Transverse colon (tissue), 4 donors: ENCODE results near the gene PAK1IP1. TPM values are rescaled to one million over a fixed set of nuclear protein-coding genes. Genes with fewer than 3 reads are reported as not detected.
A peak's percentile ranks its signal among the peaks of the same experiment; 100 is the strongest.
"Not testable (repeated sequence)": the region's sequence is repeated elsewhere in the genome, so short reads cannot be mapped to it uniquely, and the experiment has no call there.

Experiments used
- DNase-seq: peaks from one replicate; pipeline ENCODE4 v3.0.0-alpha.2; 2019
- H3K27ac ChIP-seq, 4 donors: fragments of 200-600 bp; sonication (generic); 2 replicates each; pipeline ENCODE4 v1.5.1; 2016 to 2018; ENCODE audit warnings: inconsistent platforms in 4 of 4
- H3K27me3 ChIP-seq: fragments of 200-600 bp; sonication (generic); 2 replicates; pipeline ENCODE4 v1.5.1; 2017; ENCODE audit warnings: inconsistent platforms
- H3K36me3 ChIP-seq, 4 donors: fragments of 200-600 bp; sonication (generic); 2 replicates each; pipeline ENCODE4 v1.5.1; 2017 to 2019; ENCODE audit warnings: inconsistent platforms in 4 of 4
- H3K4me1 ChIP-seq, 4 donors: fragments of 200-600 bp; sonication (generic); 2 replicates each; pipeline ENCODE4 v1.5.1; 2017 to 2020; ENCODE audit warnings: inconsistent platforms in 4 of 4
- H3K4me3 ChIP-seq, 4 donors: fragments of 200-600 bp; sonication (generic); 1 replicate in 1 of 4; 2 replicates in 3 of 4; pipeline versions ENCODE4 v1.5.1 to v1.6.1; 2017 to 2019; ENCODE audit warnings: inconsistent platforms in 4 of 4
- H3K9me3 ChIP-seq, 2 donors: fragments of 200-600 bp; sonication (generic); 2 replicates each; pipeline ENCODE4 v1.5.1; 2017 to 2019; ENCODE audit warnings: inconsistent platforms in 2 of 2
- EP300 ChIP-seq: sonication (generic); formaldehyde crosslinking; IDR thresholded peaks from one replicate; pipeline ENCODE4 v1.6.1; 2017; ENCODE audit warnings: antibody characterized with exemption, low read depth
- POLR2A ChIP-seq: fragments of 450-650 bp; IDR thresholded peaks from one replicate; pipeline ENCODE4 v1.6.1; 2016; ENCODE audit warnings: antibody characterized with exemption, mild to moderate bottlenecking, moderate library complexity
- POLR2AphosphoS5 ChIP-seq, 3 donors: sonication (generic); formaldehyde crosslinking; IDR thresholded peaks; one replicate each; pipeline ENCODE4 v1.6.1; 2016; ENCODE audit warnings: antibody characterized with exemption in 3 of 3
- WGBS, 2 donors: methylation state at CpG; one replicate each; pipeline ENCODE4 v1.1.5; 2018; ENCODE audit warnings: low coverage in 1 of 2; 5-methylcytosine and 5-hydroxymethylcytosine counted together
- in situ Hi-C, 4 donors: fragments of 200-750 bp; cut with MboI; loops; one replicate each; pipeline versions ENCODE4 v1.15.0 to v1.15.1; 2017; ENCODE audit warnings: low sequenced_read_pairs in 3 of 4, low pct_ligation_motif_present in 1 of 4, low pct_unique_long_range_greater_than_20kb in 1 of 4
- intact Hi-C: fragments of 100-400 bp; cut with DNase I; formaldehyde crosslinking; loops from one replicate; pipeline ENCODE4 v1.15.1; 2023; ENCODE audit warnings: low total_unique reads
- total RNA-seq, 4 donors: library from RNA; depleted of rRNA; stranded (reverse); fragments of >200 nt; gene quantifications; one replicate each; pipeline ENCODE4 v1.1.0, GENCODE V29; 2016
- TF ChIP-seq, protein P1 (sequence below), 5 experiments: fragments of 200-600 bp in 3 of 5; fragments of 450-650 bp in 2 of 5; sonication (generic) in 3 of 5; IDR thresholded peaks; 1 replicate in 2 of 5; 2 replicates in 3 of 5; pipeline ENCODE4 v1.5.1; 2016 to 2017; ENCODE audit warnings: antibody characterized with exemption in 5 of 5, inconsistent platforms in 3 of 5, mild to moderate bottlenecking in 2 of 5, moderate library complexity in 1 of 5

Gene PAK1IP1, protein sequence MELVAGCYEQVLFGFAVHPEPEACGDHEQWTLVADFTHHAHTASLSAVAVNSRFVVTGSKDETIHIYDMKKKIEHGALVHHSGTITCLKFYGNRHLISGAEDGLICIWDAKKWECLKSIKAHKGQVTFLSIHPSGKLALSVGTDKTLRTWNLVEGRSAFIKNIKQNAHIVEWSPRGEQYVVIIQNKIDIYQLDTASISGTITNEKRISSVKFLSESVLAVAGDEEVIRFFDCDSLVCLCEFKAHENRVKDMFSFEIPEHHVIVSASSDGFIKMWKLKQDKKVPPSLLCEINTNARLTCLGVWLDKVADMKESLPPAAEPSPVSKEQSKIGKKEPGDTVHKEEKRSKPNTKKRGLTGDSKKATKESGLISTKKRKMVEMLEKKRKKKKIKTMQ
- 1 to 10 TPM; 5.6 to 6.4 (median 6.0) TPM for total RNA-seq

DNA sequence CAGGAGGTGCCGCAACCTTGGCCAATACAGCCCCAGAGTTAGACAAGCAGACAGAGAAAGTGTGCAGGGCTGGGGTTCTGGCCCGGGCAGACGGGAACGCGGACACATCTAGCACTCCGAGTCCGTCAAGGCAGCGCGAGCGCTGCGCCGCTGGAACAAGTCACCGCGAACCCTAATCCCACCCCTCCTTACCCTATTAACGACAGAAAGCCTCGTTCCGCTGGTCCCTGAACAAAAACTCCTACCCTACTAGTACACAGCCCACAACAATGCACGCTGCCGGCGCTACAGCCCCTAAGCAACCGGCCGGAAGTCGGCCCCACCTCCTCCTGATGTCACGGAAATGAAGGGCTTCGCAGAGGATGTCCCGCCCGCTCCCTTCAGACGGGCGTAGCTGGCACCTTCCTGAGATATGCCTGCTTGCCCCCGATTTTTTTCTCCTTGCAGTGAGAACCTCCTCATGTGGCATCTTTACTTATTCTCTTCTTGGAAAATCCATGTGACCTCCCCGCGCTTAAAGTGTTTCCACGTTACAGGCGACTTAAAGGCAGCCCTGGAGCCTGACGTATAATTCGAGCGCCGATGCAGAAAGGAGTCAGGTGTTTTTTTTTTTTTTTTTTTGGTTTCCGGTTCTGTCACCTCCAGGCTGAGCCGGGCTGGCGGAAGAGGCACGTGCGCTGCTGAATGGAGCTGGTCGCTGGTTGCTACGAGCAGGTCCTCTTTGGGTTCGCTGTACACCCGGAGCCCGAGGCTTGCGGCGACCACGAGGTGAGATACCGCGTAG is at the start of gene PAK1IP1, which contains the start of gene C6orf52:
Gene PAK1IP1, plus strand, starts transcription at position 671 of the 784 bp plus-strand sequence. Its CDS starts 14 bp downstream, at position 685.
Gene C6orf52, minus strand, starts transcription at position 315 of the 784 bp plus-strand sequence. CDS start 7,066 bp downstream, outside the sequence.
- H3K9me3 ChIP-seq, result no peaks in the 10 kb centered on the region
- DNase-seq, result peak; percentile 95
- peaks cover 0 to 6% (median 0%) of the 10 kb centered on the region in 4 donors for H3K36me3 ChIP-seq
- 0% methylated on average over 21 to 49 of the region's 53 CpGs for WGBS, 2 donors
- TF ChIP-seq EP300, result no peak
- TF ChIP-seq, protein P1, sequence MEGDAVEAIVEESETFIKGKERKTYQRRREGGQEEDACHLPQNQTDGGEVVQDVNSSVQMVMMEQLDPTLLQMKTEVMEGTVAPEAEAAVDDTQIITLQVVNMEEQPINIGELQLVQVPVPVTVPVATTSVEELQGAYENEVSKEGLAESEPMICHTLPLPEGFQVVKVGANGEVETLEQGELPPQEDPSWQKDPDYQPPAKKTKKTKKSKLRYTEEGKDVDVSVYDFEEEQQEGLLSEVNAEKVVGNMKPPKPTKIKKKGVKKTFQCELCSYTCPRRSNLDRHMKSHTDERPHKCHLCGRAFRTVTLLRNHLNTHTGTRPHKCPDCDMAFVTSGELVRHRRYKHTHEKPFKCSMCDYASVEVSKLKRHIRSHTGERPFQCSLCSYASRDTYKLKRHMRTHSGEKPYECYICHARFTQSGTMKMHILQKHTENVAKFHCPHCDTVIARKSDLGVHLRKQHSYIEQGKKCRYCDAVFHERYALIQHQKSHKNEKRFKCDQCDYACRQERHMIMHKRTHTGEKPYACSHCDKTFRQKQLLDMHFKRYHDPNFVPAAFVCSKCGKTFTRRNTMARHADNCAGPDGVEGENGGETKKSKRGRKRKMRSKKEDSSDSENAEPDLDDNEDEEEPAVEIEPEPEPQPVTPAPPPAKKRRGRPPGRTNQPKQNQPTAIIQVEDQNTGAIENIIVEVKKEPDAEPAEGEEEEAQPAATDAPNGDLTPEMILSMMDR (IDR thresholded peaks at IDR 0.05), result no peak
- TF ChIP-seq POLR2A, result peak; percentile 92
- peak; percentile 91 to 97 (median 94) for TF ChIP-seq POLR2AphosphoS5 (IDR thresholded peaks at IDR 0.05)
- intact Hi-C loops (loop anchor here (2.0 to 10.0 kb wide), 2 partner anchors 50 to 184 kb away; partner anchors contain the start of gene TMEM14B), in situ Hi-C loops (loop anchor here in 2 of 4 donors (10.0 kb wide), 2 partner anchors 50 to 180 kb away; partner anchors contain the start of gene TMEM14B (in 1 of the 2))
- H3K4me3 ChIP-seq, result peak within 1 kb of the TSS; percentile 76 to 93 (median 78)
- no peaks in the 10 kb centered on the region for H3K27me3 ChIP-seq
- peaks cover 11 to 25% (median 21%) of the 10 kb centered on the region in 4 donors for H3K4me1 ChIP-seq
- H3K27ac ChIP-seq, result peak within 1 kb of the TSS; percentile 90 to 97 (median 93)

DNA sequence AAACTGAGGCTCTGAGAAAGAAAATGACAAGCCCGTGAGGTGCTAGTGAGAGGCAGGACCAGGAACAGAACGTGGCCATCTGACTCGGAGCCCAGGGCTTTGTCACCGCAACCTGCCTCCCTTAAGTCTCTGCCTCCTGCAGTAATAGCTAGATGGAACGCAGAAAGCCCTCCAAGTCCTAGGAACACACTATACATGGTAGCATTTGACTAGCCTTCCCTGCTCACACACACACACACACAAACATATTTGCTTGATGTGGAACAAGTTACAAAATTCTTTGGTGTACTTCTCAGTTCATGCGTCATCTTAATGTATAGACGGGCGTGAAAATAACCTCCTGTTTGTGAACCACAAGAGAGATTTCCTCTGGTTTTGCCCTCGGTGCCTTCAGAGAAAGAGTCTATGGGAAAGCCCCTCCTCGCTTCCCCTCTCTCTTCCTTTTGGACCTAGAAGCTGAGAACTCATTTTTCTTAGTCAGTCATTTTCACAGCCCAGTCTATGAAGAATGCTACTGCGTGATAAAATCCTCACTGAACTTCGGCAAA is 39.2 kb upstream of the PAK1IP1 start:
- H3K4me3 ChIP-seq, result no peak overlapping the region
- H3K27ac ChIP-seq, result no peak overlapping the region
- DNase-seq, result no peak
- peaks cover 12% of the 10 kb centered on the region for H3K27me3 ChIP-seq
- no peaks in the 10 kb centered on the region for H3K36me3 ChIP-seq
- WGBS, 2 donors, result 59 to 74% methylated on average over 8 to 12 of the region's 12 CpGs
- TF ChIP-seq POLR2A, result no peak
- TF ChIP-seq POLR2AphosphoS5 (IDR thresholded peaks at IDR 0.05), result no peak
- H3K9me3 ChIP-seq, result no peaks in the 10 kb centered on the region
- H3K4me1 ChIP-seq, result no peaks in the 10 kb centered on the region
- intact Hi-C loops, result no loop called here
- in situ Hi-C loops, result no loop called here

GRCh38 chr6:10658910-10659698 is 35.7 kb upstream of the PAK1IP1 start:
- no peak for DNase-seq
- H3K4me3 ChIP-seq, result peak overlapping the region in 3 of 4 donors; percentile 6 to 27 (median 18)
- H3K36me3 ChIP-seq, result no peaks in the 10 kb centered on the region
- H3K27ac ChIP-seq, result peak overlapping the region in 1 of 4 donors; percentile 53
- no peak for TF ChIP-seq POLR2AphosphoS5 (IDR thresholded peaks at IDR 0.05)
- no peak for TF ChIP-seq POLR2A
- no peak for TF ChIP-seq EP300
- no peaks in the 10 kb centered on the region for H3K9me3 ChIP-seq
- 81 to 84% methylated on average over 16 to 24 of the region's 24 CpGs for WGBS, 2 donors
- no peaks in the 10 kb centered on the region for H3K4me1 ChIP-seq
- H3K27me3 ChIP-seq, result peaks cover 12% of the 10 kb centered on the region
- intact Hi-C loops, result no loop called here
- in situ Hi-C loops, result no loop called here

DNA sequence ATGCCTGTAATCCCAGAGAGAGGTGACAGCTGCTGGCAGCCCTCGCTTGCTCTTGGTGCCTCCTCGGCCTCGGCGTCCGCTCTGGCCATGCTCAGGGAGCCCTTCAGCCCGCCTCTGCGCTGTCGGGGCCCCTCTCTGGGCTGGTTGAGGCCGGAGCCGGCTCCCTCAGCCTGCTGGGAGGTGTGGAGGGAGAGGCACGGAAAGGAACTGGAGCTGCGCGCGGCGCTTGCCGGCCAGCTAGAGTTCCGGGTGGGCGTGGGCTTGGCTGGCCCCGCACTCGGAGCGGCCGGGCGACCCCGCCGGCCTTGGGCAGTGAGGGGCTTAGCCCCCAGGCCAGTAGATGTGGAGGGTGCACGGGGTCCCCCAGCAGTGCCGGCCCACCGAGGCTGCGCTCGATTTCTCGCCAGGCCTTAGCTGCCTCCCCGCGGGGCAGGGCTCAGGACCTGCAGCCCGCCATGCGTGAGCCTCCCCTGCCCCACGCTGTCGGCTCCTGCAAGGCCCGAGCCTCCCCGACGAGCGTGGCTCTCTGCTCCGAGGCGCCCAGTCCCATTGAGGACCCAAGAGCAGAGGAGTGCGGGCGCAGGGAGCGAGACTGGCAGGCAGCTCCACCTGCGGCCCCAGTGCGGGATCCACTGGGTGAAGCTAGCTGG is 34.9 kb upstream of the PAK1IP1 start:
- intact Hi-C loops (no loop called here), in situ Hi-C loops (no loop called here)
- Histone ChIP-seq H3K27ac (peak overlapping the region in 2 of 4 donors; percentile 9 to 53), H3K4me1 (no peaks in the 10 kb centered on the region), H3K4me3 (peak overlapping the region in 3 of 4 donors; percentile 6 to 27 (median 18)), H3K27me3 (peaks cover 6% of the 10 kb centered on the region), H3K9me3 (no peaks in the 10 kb centered on the region), H3K36me3 (no peaks in the 10 kb centered on the region)
- TF ChIP-seq POLR2AphosphoS5 (IDR thresholded peaks at IDR 0.05), result no peak
- no peak for TF ChIP-seq EP300
- TF ChIP-seq, protein P1 (IDR thresholded peaks at IDR 0.05), result no peak
- TF ChIP-seq POLR2A, result no peak
- DNase-seq, result no peak
- 80 to 81% methylated on average over 2 to 27 of the region's 48 CpGs for WGBS, 2 donors

GRCh38 chr6:10660431-10661191 is 34.2 kb upstream of the PAK1IP1 start:
- H3K36me3 ChIP-seq, H3K4me3 ChIP-seq, H3K27ac ChIP-seq, in situ Hi-C loops, H3K9me3 ChIP-seq, H3K4me1 ChIP-seq, intact Hi-C loops, H3K27me3 ChIP-seq, DNase-seq: not testable (repeated sequence)
- 90 to 94% methylated on average over 5 to 11 of the region's 11 CpGs for WGBS, 2 donors
